MV-4-11 (cell line): ENCODE data around the gene LHPP.

Experiments used
- DNase-seq: peaks from one replicate; lab custom pipeline; 2025; lab: John Stamatoyannopoulos, UW

Gene LHPP

GRCh38 chr10:124625831-124626238, 164.2 kb downstream of the LHPP start:
- DNase-seq = no peak

DNA sequence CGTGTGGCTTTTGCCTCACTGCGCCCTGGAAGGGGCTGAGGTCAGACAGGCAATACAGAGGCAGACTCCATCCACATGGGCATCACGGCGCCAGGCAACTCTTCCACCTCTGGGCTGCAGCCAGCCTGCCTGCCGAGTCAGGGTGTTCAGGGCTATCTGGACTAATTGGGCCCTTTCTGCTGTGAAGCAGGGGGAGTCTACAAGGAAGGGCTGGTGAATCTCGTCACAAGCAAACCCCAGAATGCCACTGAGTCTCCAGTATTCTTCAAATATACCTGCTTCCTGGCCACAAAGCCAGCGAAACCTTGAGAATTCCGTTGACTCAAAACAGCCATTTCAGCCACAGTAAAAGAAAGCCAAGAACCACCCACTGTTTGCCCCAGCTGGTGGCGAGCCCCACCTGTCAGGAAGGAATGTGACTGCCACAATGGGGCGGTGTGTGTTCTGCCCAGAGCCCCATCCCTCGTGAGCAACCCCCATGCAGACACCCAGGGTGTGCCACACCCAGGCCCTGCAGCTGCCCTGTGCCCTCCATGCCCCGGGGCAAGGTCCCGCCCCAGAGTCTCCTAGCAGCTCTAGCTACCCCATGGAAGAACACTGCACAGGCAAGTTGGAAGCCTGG, 165.2 kb downstream of the LHPP start:
- no peak for DNase-seq

GRCh38 chr10:124627866-124628675, 166.4 kb downstream of the LHPP start:
- DNase-seq = no peak

DNA sequence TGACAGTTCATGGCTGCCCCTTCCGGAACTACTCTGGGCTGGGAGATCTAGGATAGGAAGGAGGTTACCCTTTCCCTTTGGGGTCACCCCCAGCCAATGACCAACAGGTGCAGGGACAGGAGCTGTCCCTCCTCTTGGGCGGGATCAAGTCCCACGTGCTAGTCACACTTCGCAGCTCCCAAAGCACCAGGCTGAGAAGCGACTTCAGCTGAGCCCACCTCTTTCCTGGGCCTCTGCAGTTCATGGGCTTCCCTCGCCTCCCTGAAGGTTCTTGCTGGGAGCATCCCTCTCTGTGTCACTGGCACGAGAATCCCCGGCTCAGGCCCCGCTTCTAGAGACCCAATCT, 167.0 kb downstream of the LHPP start:
- no peak for DNase-seq

DNA sequence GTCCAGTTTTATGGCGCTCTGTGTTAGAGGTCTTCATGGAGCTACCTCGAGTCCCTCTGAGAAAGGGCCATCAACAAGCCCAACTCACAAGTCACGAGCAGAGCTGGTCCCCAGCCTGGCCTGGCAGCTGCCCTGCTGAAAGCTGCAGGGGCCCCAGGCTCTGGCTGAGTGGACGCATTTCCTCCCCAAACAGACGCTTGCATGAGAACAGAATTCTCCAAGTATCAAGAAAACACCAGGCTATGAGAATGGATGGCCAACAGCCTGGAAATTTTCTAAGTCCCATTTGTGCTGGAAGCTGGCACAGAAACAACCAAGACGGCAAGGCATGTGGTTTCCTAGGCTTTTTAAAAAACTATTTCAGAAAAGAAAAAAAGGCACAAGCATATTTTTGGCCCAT, 167.8 kb downstream of the LHPP start:
- DNase-seq = no peak

- DNase-seq = no peak
Measured at GRCh38 chr10:124629842-124630241, 168.2 kb downstream of the LHPP start.

GRCh38 chr10:124630551-124630950, 168.9 kb downstream of the LHPP start:
- no peak for DNase-seq

- DNase-seq = no peak
Measured at GRCh38 chr10:124632064-124632531, 170.5 kb downstream of the LHPP start.

DNA sequence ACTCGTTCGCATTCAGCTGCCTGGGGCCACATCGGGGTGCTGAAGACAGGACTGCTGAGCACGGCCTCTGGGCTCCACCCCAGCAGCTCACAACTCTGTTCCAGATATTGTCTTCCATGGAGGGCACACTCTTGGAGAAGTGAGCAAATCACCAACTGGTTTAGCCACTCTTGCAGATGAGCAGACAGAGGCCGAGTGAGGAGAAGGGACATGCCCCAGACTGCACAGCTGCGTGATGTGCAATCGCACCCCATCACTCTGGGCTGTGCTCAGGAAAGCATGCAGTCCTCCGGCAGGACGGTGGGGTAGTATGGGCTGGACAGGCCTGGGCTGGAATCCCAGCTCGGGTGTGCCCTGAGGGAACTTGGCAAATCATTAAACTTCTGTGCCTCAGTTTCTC, 170.9 kb downstream of the LHPP start:
- DNase-seq = no peak

GRCh38 chr10:124636271-124636995, 174.8 kb downstream of the LHPP start:
- no peak for DNase-seq

- DNase-seq = no peak
Measured at GRCh38 chr10:124637091-124637700, 175.6 kb downstream of the LHPP start.

DNA sequence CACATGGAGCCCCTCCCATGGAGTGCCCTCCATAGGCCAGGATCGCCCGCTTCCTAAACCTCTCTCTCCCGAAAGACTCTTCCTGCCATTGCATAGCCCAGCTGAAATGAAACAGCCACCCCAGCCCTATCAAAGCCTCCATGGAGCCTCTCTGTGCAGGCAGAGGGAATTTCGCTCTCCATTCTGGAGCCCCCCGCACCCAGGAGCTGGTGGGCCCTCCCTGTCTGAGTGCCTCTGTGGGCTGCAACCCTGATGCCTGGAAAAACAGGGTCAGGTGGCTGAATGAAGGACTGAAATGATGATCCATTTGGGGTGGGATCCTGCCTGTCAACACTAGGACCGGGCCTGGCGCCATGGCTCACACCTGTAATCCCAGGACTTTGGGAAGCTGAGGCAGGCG, 176.1 kb downstream of the LHPP start:
- no peak for DNase-seq

GRCh38 chr10:124639206-124639605, 177.6 kb downstream of the LHPP start:
- no peak for DNase-seq

- DNase-seq = no peak
Measured at GRCh38 chr10:124639646-124640045, 178.0 kb downstream of the LHPP start.

DNA sequence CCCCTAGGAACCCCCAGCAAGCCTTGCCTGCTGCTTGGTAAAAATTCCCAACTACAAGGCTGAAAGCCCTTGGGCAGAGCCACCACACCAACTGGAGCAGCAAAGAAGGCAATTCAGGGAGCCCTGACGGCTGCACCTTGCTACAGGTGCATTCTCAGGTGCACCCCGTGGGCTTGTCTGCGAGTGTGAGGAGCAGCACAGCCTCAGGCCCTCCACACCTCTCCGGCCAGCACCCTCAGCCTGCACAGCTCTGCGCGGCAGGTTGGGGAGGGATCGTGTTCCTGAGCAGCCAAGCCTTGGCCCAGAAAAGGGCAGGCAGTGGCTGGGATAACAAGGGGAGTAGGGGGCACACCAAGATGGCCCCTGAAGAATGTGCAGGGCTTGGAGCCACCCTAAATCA, 178.4 kb downstream of the LHPP start:
- DNase-seq = no peak

DNA sequence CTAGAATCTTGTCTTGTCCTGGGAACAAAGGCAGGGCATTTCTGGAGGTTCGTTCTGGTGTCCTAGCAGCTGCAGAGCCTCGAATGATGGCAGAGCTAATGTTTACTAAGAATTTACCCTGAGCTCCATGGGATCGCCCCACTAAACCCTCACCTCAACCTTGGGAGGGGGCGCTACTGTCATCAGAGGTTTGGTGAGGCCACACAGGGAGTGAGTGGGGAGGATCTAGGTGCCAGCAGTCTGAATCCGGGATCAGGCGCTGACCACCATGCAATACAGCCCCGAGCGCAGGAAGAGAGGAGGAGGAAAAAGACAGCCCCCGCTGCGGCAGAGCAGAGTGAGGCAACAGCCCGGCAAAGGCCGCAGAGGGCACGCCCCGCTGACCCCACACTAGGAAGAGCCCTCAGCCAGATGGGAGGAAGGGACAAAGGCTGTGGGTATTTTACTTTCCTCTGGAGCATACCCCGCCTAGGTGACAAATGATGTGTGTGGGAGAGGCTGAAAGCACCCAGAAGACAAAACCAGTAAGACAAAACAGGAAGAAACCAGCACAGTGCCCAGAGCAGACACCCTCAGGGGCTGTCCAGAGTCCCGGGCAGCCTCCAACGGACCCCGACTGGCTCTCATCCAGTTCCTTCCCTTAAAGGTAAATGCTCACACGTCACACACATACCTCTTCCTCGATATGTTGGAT, 179.1 kb downstream of the LHPP start:
- DNase-seq = peak; percentile 96

DNA sequence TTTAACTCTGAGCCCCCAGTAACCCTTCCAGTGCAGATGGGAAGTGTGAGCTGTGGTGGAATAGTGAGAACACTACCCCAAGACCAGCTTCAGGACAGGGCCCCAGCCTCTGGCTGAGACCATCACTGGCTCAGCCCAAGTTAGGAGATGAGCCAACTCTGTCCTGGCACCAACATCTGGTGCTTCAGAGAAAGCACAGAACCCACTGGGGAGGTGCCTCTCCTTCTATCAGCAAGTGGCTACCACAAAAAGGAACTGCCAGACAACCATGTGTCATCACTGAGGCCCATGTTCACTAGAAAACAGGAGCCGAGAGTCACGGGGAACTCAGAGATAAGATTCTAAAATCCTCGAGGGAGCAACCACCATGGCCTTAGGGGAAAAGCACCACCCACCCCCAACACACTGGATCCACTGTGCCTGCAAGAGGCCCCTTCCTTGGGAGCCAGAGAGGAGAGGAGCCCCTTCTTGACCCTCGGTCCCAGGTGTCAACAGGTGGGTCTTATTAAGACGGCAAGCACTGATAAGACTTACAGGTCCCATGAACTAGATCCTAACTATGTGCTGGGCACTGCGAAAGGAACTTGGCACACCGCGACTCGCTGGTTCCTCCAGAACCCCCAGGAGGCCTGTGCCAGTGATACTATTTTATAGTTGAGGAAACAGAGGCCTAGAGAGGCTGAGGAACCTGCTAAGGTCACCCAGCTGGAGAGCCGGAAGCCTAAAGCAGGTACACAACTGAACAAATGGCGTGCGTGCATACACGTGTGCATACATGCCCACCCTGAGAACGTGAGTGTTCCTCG, 179.9 kb downstream of the LHPP start:
- peak; percentile 96 for DNase-seq

GRCh38 chr10:124642088-124642710, 180.6 kb downstream of the LHPP start:
- peak; percentile 67 for DNase-seq

GRCh38 chr10:124643330-124644009, 181.8 kb downstream of the LHPP start:
- DNase-seq = no peak

DNA sequence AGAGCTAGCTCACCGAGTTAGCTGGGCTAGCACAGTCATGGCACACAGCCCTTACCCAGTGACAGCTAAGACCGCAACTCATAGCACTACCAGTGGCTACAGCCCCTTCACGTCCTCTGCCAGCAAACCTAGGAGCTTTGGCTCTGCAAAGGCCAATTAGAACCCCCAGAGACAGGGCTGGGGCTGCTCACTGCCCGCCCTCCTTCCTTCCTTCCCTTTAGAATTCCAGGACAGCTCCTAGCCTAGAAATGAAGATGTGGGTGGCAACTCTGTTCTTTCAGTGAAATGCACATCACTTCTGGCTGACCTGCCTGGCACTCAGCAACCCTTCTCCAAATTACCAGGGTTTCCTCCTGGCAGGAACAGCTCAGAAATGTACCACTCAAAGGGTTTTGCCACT, 182.6 kb downstream of the LHPP start:
- DNase-seq = no peak
